ENCODE results near the gene CEP104.

GRCh38 chr1:3898994-3899753 is 42.2 kb upstream of the CEP104 start:
- TF ChIP-seq CTCF (conservative IDR thresholded peaks at IDR 0.05) (no peak; the same call in 1 of the 2 replicates), ZFX (IDR thresholded peaks at IDR 0.05) (no peak)

Measured in C4-2B (cell line).